NCI-H187 (cell line): Measurements from ENCODE around the gene PDSS2.

Source experiments
- DNase-seq, 2 experiments: peaks; one replicate each; lab custom pipeline; 2025; lab: John Stamatoyannopoulos, UW

Gene PDSS2

DNA sequence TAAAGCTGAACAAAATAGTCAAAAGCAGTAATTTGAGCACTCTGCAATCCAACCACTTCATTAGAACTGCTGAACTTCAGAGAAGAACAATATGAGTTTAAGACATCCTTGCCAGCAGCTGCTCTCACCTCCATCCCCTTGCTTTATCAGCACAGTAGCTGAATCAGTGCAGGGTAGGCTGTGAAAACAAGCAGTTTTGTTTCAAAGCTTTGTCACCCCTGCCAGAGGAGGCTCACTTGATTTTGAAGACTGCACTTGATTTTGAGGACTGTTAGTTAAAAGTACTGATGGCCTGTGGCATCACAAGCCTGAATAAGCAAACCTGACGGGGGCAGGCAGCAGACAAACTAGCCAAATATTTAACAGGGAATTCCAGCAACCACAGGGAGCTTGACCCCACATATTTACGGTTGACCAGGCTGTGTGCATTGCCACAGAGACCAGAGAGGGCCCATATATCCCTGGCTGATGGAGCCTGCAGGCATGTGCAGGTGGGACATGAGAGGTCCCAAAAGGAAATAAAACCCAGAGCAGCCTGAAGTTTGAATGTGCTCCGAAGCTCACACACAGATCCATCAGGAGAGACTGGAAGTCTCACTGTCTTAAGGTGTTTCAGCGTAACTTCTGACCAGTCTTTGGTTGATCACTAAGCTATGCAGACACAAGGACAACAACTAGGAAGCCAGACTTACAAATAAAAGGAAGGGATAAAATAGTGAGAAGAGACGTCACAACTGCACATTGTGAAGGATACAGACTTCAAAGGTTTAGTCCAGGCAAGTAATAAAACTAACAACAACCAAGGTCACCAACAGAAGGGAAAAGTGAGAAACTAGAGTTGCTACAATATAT is 97.4 kb downstream of the PDSS2 start:
- no peak for DNase-seq

DNA sequence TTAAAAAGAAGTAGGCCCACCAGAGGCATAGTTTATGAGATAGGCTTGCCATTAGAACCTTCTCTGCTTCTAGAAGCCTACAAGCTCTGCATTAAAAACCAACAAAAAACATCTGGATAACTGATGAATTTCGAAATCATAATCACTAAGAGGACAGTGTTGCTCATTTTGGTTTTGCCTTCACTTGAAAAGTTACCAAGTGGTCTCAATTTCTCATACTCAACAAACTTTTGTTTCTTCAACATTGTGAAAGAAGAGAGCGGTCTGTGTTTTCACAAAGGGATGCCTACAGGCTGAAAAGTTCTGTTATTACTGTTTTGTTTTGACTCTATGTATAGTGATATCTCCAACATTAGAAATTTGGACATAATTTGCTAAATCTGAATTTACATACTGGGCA is 98.9 kb downstream of the PDSS2 start:
- no peak for DNase-seq

DNA sequence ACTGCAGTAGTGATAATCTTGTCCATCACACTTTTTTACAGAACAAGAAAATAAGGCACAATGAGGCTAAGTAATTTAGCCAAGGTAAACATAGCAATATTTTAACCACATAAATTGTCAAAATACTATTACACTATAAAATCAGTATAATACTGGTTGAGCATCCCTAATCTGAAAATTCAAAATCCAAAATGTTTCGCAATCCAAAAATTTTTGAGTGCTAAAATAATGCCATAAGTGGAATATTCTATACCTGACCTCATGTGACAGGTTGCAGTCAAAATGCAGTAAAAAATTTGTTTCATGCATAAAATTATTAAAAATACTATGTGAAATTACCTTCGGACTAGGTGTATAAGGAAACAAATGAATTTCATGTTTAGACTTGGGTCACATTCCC is 101.5 kb downstream of the PDSS2 start:
- no peak for DNase-seq

DNA sequence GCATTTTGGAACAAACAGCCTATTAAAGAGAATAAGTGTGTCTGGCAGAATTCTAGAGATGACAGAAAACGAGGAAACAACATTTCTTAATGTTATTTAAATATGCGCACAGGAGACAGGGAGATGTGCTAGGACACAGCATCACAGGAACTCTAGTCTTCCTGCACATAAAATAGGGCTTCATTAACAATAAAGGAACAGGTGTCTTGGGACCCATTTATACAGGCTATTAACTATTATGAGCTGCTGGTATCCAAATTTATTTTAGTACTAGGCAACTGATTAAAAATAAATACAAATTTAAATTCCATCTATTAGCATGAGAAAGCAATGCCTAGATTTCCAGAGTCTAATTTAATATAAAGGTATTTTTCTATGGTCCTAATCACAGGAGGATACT is 102.3 kb downstream of the PDSS2 start:
- no peak for DNase-seq

DNA sequence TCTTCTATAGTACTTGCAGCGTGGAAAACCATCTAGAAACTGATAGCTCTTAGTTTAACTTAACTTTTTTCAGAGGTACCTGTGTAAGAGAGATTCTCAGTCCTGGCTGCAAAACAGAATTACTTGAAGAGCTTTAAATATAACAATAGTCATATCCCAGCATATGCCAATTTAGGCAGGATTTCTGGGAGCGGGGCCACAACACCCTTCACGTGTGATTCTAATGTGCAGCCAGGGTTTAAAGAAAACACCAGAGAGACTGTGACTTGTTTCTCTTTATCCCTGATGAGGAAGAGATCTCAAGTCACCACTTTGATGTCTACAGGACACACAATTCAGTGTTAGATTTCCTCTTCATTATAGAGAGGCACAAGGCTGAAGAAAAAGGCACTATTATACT is 103.7 kb downstream of the PDSS2 start:
- DNase-seq = no peak

DNA sequence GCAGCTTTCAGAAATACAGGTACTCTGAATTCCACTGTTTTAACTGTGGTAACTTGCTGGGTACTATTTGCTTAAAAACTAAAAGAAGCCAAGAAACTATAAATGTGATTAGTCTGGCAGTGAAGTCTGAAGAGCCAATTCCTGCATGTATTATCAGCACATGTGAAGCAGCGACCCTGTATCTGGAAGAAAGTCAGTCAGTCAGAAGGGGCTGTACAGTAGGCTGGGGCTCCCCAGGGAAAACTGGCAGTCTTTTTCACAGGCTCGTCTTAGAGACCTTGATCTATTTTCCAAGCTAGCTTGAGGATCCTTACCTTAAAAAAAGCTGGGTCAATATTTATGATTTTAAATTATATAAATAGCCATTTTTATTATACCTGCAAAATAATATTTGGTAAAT is 104.9 kb downstream of the PDSS2 start:
- no peak for DNase-seq

DNA sequence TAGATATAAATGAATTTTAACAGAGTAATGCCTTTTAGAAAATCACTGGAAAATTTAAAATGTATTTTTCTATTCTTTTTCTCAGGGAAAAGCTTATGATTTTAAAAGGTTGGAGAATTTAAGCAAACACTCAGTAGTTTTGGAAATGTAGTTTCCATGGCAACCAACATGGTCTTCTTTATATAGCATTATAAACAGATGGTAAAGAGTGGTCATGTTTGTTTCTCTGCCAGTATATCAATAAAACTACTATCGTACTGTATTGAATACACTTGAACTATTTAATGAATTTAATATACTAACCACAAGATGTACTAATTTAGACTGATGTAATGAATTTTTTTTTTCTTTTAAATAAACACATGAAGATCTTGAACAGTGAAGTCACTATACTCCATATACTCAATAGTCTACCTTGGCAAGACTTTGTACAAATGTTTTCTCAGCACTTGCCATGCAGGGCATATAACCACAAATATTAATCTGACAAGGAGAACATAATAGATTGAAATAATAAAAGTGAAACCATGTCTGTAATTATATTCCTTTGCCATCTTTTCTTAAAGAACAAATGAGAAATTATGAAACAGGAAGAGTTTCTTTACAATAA is 105.5 kb downstream of the PDSS2 start:
- DNase-seq = no peak

DNA sequence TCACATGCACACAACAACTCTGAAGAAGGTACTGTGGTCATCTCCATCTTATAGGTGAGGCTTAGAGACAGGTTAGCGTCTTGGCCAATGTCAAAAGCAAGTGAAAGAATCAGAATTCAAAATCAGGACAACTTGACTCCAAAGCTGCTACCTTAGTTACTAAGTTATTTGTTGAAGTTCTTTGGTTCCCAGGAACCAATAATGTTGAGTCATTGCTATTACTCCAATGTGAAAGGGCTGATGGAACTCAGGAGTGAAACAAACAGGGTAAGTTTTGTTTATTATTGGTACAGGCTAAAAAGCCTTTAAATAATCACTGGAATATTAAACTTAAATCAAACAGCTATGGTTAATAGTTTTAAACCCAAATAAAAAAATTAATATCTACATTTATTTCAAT is 111.1 kb downstream of the PDSS2 start:
- no peak for DNase-seq

DNA sequence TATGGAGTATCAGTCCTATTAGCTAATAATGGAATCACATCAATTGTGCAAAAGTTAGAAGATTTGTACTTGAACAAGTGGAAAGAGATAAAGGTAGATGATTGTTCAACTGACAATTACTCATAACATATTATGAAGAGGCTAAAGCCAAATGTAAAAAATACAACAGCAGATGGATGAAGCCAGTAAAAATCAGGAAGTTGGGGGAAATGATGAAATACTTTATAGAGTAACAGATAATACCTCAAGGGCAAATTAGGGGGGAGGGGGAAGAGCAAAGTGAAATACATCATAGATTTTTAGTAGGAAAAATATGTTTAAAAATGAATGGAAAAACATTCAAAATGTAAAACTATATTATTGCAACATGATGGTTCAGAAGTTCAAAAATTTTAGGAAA is 114.0 kb downstream of the PDSS2 start:
- DNase-seq = no peak

DNA sequence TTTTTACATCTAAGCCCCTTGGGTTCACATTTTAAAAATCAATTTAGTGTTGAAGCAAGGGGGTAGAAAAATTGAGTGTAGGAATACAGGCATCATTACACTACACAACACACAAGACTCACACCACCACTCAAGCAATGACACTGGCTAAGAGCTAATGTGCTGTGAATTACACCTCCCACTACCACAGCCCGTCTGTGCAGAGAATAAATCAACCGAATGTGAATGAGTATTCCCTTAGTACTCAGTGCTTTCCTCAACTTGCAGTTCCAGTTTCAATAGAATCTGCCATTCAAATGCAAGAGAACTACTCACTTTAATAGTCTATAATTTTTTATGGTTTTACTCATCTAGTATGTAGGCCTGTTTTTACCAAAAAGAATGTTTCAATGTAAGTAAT is 114.4 kb downstream of the PDSS2 start:
- no peak for DNase-seq

DNA sequence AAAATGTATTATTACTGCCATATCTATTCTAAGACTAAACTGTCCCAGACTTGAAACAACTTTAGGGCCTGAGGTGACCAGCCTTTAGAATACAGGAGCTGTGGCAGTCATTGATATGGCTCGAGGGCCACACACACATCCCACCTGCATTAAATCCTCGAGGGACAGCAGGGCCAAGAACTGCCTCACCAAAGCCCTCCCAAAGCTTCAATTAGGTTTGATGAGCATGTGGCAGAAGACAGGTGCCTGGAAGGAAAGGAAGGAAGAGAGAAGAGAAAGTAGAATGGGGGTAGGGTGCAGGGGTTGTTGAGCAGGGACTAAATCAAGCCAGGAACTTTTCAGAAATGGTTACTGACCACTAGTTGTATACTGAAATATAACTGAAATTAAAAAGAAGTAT is 115.0 kb downstream of the PDSS2 start:
- DNase-seq = no peak

DNA sequence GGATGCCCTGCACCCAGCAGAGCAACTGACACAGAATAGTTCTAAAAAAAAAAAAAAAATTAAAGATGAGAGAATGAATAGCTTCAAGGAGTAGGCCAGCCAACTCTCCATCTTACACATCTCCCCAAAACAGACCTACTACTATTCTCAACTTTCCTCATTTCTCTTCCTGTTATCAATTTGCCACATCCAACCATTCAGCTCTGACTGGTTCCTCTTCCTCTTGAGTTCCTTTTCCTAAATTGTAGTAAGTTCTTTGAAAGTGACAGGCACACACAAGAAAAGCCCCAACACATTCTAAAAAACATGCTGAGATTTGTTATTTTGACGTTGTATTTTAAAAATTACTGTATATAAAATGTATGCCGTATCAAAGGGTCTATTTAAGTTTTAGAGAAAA is 117.2 kb downstream of the PDSS2 start:
- DNase-seq = no peak

DNA sequence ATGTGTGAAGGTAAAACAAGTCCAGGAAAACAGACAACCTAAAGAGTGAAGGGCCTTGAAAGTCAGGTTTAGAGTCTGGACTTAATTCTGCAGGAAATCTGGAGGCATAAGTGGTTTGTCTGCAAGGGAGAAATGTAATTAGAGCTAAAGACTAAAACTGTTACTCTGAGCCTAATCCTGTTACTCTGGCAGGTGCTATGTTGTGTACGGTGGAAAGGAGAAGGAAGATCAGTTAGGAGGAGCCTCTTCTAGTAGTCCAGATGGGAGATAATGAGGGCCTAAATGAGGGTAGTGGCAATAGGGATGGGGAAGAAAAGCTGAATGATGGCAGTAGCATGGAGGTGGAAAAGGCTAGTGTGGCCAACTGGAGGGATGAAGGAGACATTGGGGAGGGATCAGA is 118.5 kb downstream of the PDSS2 start:
- no peak for DNase-seq

DNA sequence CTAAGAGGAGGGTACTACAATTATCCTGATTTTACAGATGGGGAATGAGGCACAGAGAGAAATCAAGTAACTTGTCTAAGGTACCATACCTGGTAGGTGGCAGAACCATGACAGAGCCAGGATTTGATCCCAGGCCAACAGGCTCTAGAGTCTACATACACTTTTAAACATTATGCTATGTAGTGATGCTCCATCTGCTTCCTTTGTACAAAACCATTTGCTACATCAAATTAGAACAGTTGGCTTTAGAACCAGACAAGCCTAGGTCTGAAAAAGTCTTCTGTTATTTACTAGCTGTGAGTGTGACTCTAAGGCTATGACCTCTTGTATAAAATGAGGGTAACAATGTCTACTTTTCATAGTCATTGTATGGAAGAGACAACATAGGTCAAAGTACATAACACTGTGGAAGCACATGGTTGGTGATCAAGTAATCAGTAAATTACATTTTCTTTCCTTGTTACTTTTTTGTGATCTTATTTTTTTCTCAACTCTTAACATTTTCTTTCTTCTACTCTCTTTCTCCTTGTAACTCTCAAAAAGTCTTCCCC is 122.1 kb downstream of the PDSS2 start:
- no peak for DNase-seq

DNA sequence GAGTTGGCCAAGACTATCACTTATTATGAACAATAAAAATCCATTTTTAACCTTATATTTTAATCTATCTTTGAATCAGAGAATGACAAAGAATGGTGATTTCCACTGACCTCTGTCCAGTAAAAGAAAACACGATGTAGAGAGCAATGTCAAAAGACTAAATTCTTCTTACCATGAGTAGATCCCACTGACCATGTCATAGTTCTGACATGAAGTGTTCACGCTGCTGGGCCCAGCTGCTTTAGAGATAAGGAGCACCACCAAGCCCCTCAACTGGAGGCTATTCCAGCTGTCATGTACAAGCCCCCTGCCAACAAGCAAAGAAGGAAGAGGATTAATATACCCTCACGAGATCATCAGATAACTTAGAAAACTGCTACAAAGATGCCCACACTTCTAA is 125.3 kb downstream of the PDSS2 start:
- no peak for DNase-seq

DNA sequence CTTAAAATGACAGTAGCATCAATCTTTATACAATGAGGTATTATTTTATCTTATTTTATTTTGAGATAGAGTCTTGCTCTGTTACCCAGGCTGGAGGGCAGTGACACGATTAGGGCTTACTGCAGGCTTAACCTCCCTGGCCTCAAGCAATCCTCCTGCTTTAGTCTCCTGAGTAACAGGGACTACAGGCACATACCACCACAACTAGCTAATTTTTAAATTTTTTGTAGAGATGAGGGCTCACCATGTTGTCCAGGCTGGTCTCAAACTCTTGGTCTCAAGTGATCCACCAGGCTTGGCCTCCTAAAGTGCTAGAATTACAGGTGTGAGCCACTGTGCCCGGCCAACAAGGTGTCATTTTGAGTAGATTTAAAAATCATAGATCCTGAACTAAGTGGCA is 125.9 kb downstream of the PDSS2 start:
- DNase-seq = no peak

DNA sequence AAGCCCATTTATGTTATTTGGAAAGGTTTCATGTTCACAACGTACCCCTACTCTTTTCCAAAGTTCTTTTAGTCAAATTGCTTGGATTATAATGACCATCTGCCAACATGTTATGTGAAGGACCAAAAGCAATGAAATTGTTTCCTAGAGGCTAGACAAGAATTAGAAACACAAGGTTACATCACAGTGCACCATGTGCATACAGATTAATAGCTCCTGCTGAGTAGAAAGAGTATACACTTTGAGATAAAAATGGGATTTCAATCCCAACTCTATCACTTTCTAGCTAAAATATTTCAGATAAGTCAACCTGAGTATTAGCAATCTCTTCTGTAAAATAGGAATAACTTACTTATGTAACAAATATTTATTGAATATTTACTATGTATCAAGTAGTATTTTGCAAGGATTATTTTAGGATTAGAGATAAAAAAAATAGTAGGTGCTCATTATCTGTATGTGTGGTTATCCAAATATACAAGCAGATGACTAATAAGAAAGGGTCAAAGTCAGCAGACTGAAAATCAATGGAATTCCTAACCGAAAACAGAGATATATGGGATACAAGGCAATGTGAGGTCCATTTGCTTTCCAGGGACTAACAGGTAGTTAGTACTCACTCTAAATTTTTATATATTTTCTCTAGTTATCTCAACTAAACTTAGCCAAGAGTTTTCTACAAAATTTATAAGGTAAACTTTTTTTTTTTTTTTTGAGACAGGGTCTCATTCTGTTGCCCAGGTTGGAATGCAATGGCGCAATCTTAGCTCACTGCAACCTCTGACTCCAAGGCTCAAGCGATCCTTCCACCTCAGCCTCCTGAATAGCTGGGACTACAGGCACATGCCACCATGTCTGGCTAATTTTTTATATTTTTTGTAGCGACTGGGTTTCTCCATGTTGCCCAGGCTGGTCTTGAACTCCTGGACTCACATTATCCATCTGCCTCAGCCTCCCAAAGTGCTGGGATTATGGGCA is 127.7 kb downstream of the PDSS2 start:
- DNase-seq = no peak

DNA sequence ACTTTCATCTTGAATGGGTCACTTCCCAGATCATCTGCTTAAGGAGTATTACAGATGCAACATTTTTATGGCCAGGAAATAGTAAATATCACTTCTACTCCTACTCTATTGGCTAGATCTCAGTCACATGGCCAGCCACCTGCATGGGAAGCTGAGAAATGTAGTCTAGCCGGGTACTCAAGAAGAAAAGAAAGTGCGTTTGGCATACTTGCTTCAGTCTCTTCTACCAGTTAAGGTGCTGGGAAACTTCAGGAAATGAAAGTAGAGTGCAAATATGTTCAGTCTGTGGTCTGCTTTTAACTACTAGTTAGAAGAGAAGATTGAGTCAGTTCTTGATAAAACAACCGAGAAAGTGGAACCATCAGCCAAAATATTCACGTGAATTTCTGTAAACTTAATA is 129.2 kb downstream of the PDSS2 start:
- DNase-seq = no peak

DNA sequence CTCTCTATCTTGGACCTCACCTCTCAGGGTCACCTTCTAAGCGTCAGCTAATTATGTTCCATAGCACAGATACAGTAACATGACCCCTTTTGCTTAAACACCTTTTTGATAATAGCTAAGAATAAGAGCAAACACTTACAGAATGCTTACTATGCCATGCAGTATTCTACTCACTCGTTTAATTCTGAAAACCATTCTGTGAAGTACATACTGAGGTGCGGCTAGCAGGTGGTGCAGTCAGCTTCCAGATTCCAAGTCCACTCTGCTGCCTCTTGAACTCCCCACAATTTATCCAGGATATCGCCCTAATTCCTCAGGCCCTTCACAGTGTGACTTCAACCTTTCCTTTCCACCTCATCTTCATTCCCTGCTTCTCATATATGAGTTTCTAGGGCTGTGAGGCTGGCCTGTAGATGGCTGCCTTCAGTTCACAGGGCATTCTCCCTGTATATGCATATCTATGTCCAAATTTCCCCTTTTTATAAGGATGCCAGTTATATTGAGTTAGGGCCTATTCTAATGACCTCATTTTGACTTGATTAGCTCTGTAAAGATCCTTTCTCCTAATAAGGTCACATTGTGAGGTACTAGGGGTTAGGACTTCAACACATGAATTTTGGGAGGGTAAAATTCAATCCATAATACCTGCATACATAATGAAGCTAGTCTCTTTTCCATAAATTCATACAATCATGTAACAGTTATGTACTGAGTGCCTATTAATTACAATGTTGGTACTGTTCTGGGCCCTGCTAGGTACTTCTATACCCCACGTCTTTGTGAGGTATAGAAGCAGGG is 130.1 kb downstream of the PDSS2 start:
- no peak for DNase-seq

DNA sequence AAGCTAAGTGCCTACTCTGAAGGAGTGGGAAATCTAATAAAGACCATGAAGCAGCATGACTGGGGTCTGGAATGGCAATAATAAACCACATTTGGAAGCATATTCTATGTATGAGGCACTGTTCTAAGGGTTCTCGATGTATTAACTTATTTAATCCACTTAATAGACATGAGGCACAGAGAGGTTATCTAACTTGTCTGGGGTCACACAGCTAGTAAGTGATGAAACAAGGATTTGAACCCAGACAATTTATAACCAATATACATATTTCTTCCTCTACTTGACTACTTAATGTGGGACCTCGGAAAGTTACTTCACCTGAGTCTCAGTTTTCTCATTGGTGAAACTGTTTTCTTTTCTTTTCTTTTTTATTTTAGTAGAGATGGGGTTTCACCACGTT is 131.3 kb downstream of the PDSS2 start:
- DNase-seq = no peak

DNA sequence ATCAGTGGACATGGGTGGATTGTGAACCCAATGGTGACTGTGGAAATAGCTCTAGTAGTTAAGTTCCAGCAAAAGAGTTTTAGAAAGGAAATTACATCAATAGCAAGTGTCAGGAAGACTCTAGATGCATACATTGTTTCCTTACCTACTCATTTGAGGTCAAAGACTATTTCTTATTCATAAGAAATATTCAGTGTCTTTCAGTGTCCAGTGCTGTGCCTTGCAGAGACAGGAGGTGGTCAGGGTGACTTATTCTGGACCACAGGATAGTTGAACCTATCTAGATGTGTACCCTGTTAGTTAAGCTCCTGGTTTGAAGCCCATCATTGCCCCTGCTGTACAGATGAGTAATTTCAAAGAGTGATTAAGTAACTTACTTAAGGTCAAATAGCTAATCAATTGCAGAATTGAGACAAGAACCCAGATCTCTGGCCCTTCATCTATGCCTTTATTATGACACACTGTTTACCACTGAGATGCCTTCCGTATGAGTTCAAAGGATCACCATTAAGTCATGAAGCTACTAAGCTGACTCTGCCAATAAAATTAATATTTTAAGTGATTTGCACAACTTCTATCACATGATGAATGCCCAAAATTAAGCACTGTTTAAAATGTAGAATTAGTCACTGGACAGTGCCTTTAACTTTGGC is 136.1 kb downstream of the PDSS2 start:
- DNase-seq = no peak
